Skeletal muscle satellite cell (primary cell): Measurements from ENCODE around the gene SH2D7.

Source experiments
- H3K27me3 ChIP-seq: 2 replicates; pipeline ENCODE4 v1.7.0; 2013; ENCODE audit warnings: low read length; ENCODE audit not compliant: control insufficient read depth, insufficient read depth
- H3K36me3 ChIP-seq: 2 replicates; pipeline ENCODE4 v1.7.0; 2013; ENCODE audit warnings: mild to moderate bottlenecking, control low read depth, low read length; ENCODE audit not compliant: insufficient read depth
- H3K4me1 ChIP-seq: 2 replicates; pipeline ENCODE4 v1.7.0; 2013; ENCODE audit warnings: low read length; ENCODE audit not compliant: control insufficient read depth, insufficient read depth
- H3K4me2 ChIP-seq: 2 replicates; pipeline ENCODE4 v1.7.0; 2013; ENCODE audit warnings: mild to moderate bottlenecking, low read length
- H3K4me3 ChIP-seq: 2 replicates; pipeline ENCODE4 v1.7.0; 2013; ENCODE audit warnings: low read length
- H3K9ac ChIP-seq: 2 replicates; pipeline ENCODE4 v1.7.0; 2013; ENCODE audit warnings: mild to moderate bottlenecking, low read depth, low read length, moderate library complexity
- H3K9me3 ChIP-seq: replicated peaks from 2 replicates; pipeline ENCODE4 v1.7.0; 2013; ENCODE audit warnings: mild to moderate bottlenecking, control low read depth, low read length

The SH2D7 gene

GRCh38 chr15:78063217-78063616 lies 29.1 kb upstream of the SH2D7 start:
- H3K27me3 ChIP-seq: no peaks in the 10 kb centered on the region
- H3K4me3 ChIP-seq: no peak overlapping the region
- no peak overlapping the region for H3K9ac ChIP-seq
- H3K36me3 ChIP-seq: no peaks in the 10 kb centered on the region
- H3K4me1 ChIP-seq: peaks cover 76% of the 10 kb centered on the region
- H3K4me2 ChIP-seq: no peak overlapping the region
- no peaks in the 10 kb centered on the region for H3K9me3 ChIP-seq

- Histone ChIP-seq H3K27me3 (no peaks in the 10 kb centered on the region), H3K9me3 (no peaks in the 10 kb centered on the region), H3K4me3 (no peak overlapping the region), H3K4me1 (peaks cover 76% of the 10 kb centered on the region), H3K9ac (peak overlapping the region; percentile 78), H3K4me2 (no peak overlapping the region), H3K36me3 (no peaks in the 10 kb centered on the region)
These were observed 28.4 kb upstream of the SH2D7 start for GRCh38 chr15:78063970-78064385.

GRCh38 chr15:78064544-78064943 lies 27.8 kb upstream of the SH2D7 start:
- H3K4me3 ChIP-seq: no peak overlapping the region
- no peaks in the 10 kb centered on the region for H3K9me3 ChIP-seq
- no peaks in the 10 kb centered on the region for H3K36me3 ChIP-seq
- H3K4me1 ChIP-seq: peaks cover 76% of the 10 kb centered on the region
- H3K4me2 ChIP-seq: peak overlapping the region; percentile 74
- peak overlapping the region; percentile 78 for H3K9ac ChIP-seq
- no peaks in the 10 kb centered on the region for H3K27me3 ChIP-seq

GRCh38 chr15:78065284-78065872 lies 27.0 kb upstream of the SH2D7 start:
- Histone ChIP-seq H3K36me3 (no peaks in the 10 kb centered on the region), H3K4me1 (peaks cover 79% of the 10 kb centered on the region), H3K9me3 (no peaks in the 10 kb centered on the region), H3K4me2 (peak overlapping the region; percentile 74), H3K27me3 (no peaks in the 10 kb centered on the region), H3K4me3 (peak overlapping the region; percentile 52), H3K9ac (peak overlapping the region; percentile 78)

DNA sequence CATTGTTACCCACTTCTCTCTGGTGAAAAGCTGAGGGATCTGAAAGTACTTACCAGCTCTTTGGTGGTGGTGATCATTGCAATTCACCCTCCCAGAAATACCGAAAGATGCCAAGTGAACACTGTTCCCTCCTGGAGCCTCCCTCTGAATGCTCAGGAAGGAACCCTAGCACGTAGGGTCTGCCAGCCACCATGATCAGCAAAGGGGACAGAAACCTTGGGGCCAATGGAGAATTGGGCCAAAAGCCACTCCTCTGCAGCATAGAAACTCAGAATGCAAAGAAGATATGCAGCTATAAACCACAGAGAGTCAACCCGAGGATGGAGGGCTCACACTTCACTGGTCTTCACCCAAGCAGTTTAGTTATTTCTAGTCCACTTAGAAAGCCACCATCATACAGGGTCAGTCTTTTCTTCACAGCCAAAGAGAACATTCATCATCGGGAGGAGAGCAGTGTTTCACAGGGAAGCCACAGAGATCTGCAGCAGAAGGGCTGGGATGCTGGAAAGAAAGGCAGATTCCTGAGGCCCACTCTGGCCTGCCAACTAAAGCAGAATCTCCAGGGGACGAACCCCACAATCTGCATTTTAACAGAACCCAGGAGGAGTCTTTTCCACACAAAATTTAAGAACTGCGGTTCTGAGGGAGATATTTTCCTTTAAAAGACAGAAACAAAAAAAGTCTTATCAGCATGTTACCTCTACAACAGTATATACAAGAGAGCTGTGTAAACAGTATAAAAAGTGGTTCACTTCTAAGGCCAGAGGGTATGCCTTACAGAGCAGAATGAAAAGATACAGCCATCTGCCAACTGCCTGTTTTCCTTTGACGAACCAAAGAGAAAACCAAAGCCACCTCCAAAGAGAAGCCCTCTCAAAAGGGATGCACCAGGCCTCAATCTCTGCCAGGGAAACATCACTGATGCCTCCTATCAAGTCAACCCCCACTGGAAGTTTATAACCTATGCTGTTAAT lies 26.1 kb upstream of the SH2D7 start:
- H3K27me3 ChIP-seq: no peaks in the 10 kb centered on the region
- H3K4me1 ChIP-seq: peaks cover 84% of the 10 kb centered on the region
- no peaks in the 10 kb centered on the region for H3K9me3 ChIP-seq
- peak overlapping the region; percentile 40 for H3K9ac ChIP-seq
- no peaks in the 10 kb centered on the region for H3K36me3 ChIP-seq
- H3K4me3 ChIP-seq: peak overlapping the region; percentile 6
- H3K4me2 ChIP-seq: peak overlapping the region; percentile 74

GRCh38 chr15:78067328-78068228 lies 24.8 kb upstream of the SH2D7 start:
- Histone ChIP-seq H3K9me3 (no peaks in the 10 kb centered on the region), H3K27me3 (no peaks in the 10 kb centered on the region), H3K4me3 (no peak overlapping the region), H3K4me1 (peaks cover 88% of the 10 kb centered on the region), H3K4me2 (peak overlapping the region; percentile 68), H3K9ac (peak overlapping the region; percentile 37), H3K36me3 (no peaks in the 10 kb centered on the region)

GRCh38 chr15:78069052-78069414 lies 23.3 kb upstream of the SH2D7 start:
- H3K27me3 ChIP-seq: no peaks in the 10 kb centered on the region
- no peaks in the 10 kb centered on the region for H3K36me3 ChIP-seq
- peak overlapping the region; percentile 37 for H3K9ac ChIP-seq
- no peaks in the 10 kb centered on the region for H3K9me3 ChIP-seq
- H3K4me1 ChIP-seq: peaks cover 90% of the 10 kb centered on the region
- peak overlapping the region; percentile 45 for H3K4me3 ChIP-seq
- H3K4me2 ChIP-seq: peak overlapping the region; percentile 68

- Histone ChIP-seq H3K27me3 (no peaks in the 10 kb centered on the region), H3K9ac (peak overlapping the region; percentile 37), H3K4me2 (peak overlapping the region; percentile 27), H3K4me3 (no peak overlapping the region), H3K36me3 (no peaks in the 10 kb centered on the region), H3K4me1 (peaks cover 87% of the 10 kb centered on the region), H3K9me3 (no peaks in the 10 kb centered on the region)
These were observed 22.8 kb upstream of the SH2D7 start for GRCh38 chr15:78069462-78070029.

GRCh38 chr15:78070049-78070700 lies 22.2 kb upstream of the SH2D7 start:
- H3K4me1 ChIP-seq: peaks cover 87% of the 10 kb centered on the region
- no peaks in the 10 kb centered on the region for H3K9me3 ChIP-seq
- peak overlapping the region; percentile 27 for H3K4me2 ChIP-seq
- H3K36me3 ChIP-seq: no peaks in the 10 kb centered on the region
- H3K27me3 ChIP-seq: no peaks in the 10 kb centered on the region
- no peak overlapping the region for H3K4me3 ChIP-seq
- H3K9ac ChIP-seq: no peak overlapping the region

DNA sequence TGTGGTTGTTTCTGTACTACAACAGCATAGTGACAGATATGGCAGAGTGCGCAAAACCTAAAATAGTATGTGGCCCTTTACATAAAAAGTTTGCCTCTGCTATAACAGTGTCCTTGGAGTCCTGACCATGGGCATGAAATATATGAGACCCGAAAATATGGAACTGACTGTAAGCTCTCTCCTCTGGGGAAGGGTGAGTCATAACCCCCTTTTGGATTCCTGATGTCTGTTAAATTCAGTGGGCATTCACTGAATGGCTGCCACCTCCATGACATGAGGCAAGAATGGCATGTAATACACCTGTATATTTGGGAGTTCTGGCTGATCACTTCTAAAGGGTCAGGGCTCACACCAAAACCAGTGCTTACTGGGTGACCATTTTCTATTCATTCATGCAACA lies 21.0 kb upstream of the SH2D7 start:
- Histone ChIP-seq H3K4me1 (peaks cover 88% of the 10 kb centered on the region), H3K4me3 (no peak overlapping the region), H3K9me3 (no peaks in the 10 kb centered on the region), H3K9ac (no peak overlapping the region), H3K4me2 (peak overlapping the region; percentile 54), H3K27me3 (no peaks in the 10 kb centered on the region), H3K36me3 (no peaks in the 10 kb centered on the region)
